H1 (cell line): ENCODE measurements around the gene STXBP5L.

ENCODE experiments used
- EZH2 ChIP-seq: fragments of 200-600 bp; sonication (generic); IDR thresholded peaks from 2 replicates; pipeline ENCODE4 v1.7.1; 2012; ENCODE audit warnings: low read depth, mild to moderate bottlenecking, moderate library complexity, low read length, inconsistent platforms; ENCODE audit not compliant: severe bottlenecking
- GABPA ChIP-seq: IDR thresholded peaks from 2 replicates; pipeline ENCODE4 v1.6.1; 2011; ENCODE audit warnings: mild to moderate bottlenecking, low read length, moderate library complexity, borderline replicate concordance; ENCODE audit not compliant: insufficient read depth
- JUN ChIP-seq: IDR thresholded peaks from 2 replicates; pipeline ENCODE4 v1.6.1; 2011; ENCODE audit warnings: low read depth, mild to moderate bottlenecking, improper control_type of control experiment, low read length
- POLR2A ChIP-seq, 2 experiments: IDR thresholded peaks; 1 replicate in 1 of 2; 2 replicates in 1 of 2; pipeline ENCODE4 v1.6.1; 2011; ENCODE audit warnings: low read depth in 2 of 2, low read length in 2 of 2, mild to moderate bottlenecking in 2 of 2; ENCODE audit errors: control extremely low read depth in 1 of 2
- TF ChIP-seq, protein P1 (sequence below): IDR thresholded peaks from 2 replicates; pipeline ENCODE4 v1.6.1; 2012; ENCODE audit warnings: inconsistent platforms
- TF ChIP-seq, protein P2 (sequence below), 3 experiments: IDR thresholded peaks; 1 replicate in 2 of 3; 2 replicates in 1 of 3; pipeline versions ENCODE4 v1.5.1 to v1.6.1; 2011; ENCODE audit warnings: low read length in 3 of 3, mild to moderate bottlenecking in 3 of 3, inconsistent platforms in 2 of 3, low read depth in 1 of 3, moderate library complexity in 1 of 3; ENCODE audit not compliant: insufficient read depth in 1 of 3; ENCODE audit errors: control extremely low read depth in 1 of 3

DNA sequence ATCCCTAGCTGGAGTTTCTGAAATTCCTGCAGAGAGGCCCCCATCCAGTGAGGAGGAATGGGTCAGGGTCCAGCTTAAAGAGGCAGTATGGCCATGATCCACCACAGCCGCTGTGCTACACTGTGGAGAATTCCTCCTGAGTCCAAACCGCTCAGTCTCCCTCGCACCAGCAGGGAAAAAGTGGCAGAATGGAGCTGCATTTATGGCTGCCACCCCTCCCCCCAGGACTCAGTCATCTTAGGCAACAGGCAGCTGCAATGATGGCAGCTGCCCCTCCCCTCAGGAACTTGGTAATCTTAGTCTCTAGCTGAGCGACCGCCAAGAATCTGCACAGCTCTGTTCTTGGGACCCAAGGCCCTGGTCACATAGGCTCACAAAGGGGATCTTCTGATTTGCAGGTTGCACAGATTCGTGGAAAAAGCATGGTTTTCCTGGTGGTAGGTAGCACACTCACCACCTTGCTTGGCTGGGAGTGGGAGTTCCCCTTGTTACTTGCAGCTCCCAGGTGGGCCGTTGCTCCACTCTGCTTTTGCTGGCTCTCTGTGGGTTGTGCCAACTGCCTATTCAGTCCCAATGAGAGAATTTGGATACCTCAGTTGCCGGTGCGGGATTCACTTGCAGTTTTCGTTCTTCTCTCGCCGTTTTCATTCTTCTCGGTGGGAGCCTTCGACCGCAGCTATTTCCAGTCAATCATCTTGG is 204.1 kb downstream of the STXBP5L start:
- TF ChIP-seq, protein P1, sequence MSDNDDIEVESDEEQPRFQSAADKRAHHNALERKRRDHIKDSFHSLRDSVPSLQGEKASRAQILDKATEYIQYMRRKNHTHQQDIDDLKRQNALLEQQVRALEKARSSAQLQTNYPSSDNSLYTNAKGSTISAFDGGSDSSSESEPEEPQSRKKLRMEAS = no peak
- no peak for TF ChIP-seq POLR2A (IDR thresholded peaks at IDR 0.05; ENCODE audit: control extremely low read depth in 1 of 2, low read depth in 2 of 2, low read length in 2 of 2)
- TF ChIP-seq, protein P2, sequence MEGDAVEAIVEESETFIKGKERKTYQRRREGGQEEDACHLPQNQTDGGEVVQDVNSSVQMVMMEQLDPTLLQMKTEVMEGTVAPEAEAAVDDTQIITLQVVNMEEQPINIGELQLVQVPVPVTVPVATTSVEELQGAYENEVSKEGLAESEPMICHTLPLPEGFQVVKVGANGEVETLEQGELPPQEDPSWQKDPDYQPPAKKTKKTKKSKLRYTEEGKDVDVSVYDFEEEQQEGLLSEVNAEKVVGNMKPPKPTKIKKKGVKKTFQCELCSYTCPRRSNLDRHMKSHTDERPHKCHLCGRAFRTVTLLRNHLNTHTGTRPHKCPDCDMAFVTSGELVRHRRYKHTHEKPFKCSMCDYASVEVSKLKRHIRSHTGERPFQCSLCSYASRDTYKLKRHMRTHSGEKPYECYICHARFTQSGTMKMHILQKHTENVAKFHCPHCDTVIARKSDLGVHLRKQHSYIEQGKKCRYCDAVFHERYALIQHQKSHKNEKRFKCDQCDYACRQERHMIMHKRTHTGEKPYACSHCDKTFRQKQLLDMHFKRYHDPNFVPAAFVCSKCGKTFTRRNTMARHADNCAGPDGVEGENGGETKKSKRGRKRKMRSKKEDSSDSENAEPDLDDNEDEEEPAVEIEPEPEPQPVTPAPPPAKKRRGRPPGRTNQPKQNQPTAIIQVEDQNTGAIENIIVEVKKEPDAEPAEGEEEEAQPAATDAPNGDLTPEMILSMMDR (IDR thresholded peaks at IDR 0.05; ENCODE audit: control extremely low read depth in 1 of 3, insufficient read depth in 1 of 3, low read depth in 1 of 3, low read length in 3 of 3) = peak; percentile 34 to 61 (median 52)
- no peak for TF ChIP-seq EZH2
- no peak for TF ChIP-seq GABPA
- TF ChIP-seq JUN = no peak
